Measurements from ENCODE around the gene HOXD1.

The HOXD1 gene

GRCh38 chr2:176239031-176239430 is 50.6 kb downstream of the HOXD1 start:
- no peak overlapping the region for H3K9ac ChIP-seq (ENCODE audit: low read length)
- H3K36me3 ChIP-seq (ENCODE audit: insufficient read depth, low read length), result no peaks in the 10 kb centered on the region
- no peak overlapping the region for H3K4me3 ChIP-seq (ENCODE audit: low read depth, low read length, poor library complexity, severe bottlenecking)
- TF ChIP-seq CTCF (IDR thresholded peaks at IDR 0.05; ENCODE audit: low read length) (no peak), EZH2 (IDR thresholded peaks at IDR 0.05; ENCODE audit: borderline replicate concordance, low read length) (no peak)
- H3K27ac ChIP-seq (ENCODE audit: low read depth, low read length, poor library complexity, severe bottlenecking), result no peak overlapping the region
- H3K27me3 ChIP-seq (ENCODE audit: insufficient read depth, low read length), result no peaks in the 10 kb centered on the region
- H3K9me3 ChIP-seq (ENCODE audit: low read length), result no peaks in the 10 kb centered on the region
- no peaks in the 10 kb centered on the region for H3K9me2 ChIP-seq (ENCODE audit: low read depth, low read length)
- no peaks in the 10 kb centered on the region for H3K4me1 ChIP-seq (ENCODE audit: insufficient read depth, low read length, severe bottlenecking)
- no peak overlapping the region for H3K4me2 ChIP-seq (ENCODE audit: low read length)
- H2AFZ ChIP-seq (ENCODE audit: low read length), result no peak overlapping the region
- no peaks in the 10 kb centered on the region for H4K20me1 ChIP-seq (ENCODE audit: insufficient read depth, low read length)
- no peaks in the 10 kb centered on the region for H3F3A ChIP-seq (ENCODE audit: insufficient read depth, low read length)
- no peaks in the 10 kb centered on the region for H3K79me2 ChIP-seq (ENCODE audit: insufficient read depth, low read length)

- TF ChIP-seq EZH2 (IDR thresholded peaks at IDR 0.05; ENCODE audit: borderline replicate concordance, low read length), result no peak
- no peak for TF ChIP-seq CTCF (IDR thresholded peaks at IDR 0.05; ENCODE audit: low read length)
- H3F3A ChIP-seq (ENCODE audit: insufficient read depth, low read length), result no peaks in the 10 kb centered on the region
- no peaks in the 10 kb centered on the region for H3K27me3 ChIP-seq (ENCODE audit: insufficient read depth, low read length)
- H3K27ac ChIP-seq (ENCODE audit: low read depth, low read length, poor library complexity, severe bottlenecking), result no peak overlapping the region
- no peaks in the 10 kb centered on the region for H3K36me3 ChIP-seq (ENCODE audit: insufficient read depth, low read length)
- H3K9ac ChIP-seq (ENCODE audit: low read length), result no peak overlapping the region
- no peak overlapping the region for H3K4me2 ChIP-seq (ENCODE audit: low read length)
- no peaks in the 10 kb centered on the region for H3K9me3 ChIP-seq (ENCODE audit: low read length)
- H3K79me2 ChIP-seq (ENCODE audit: insufficient read depth, low read length), result no peaks in the 10 kb centered on the region
- H3K9me2 ChIP-seq (ENCODE audit: low read depth, low read length), result no peaks in the 10 kb centered on the region
- no peak overlapping the region for H3K4me3 ChIP-seq (ENCODE audit: low read depth, low read length, poor library complexity, severe bottlenecking)
- H2AFZ ChIP-seq (ENCODE audit: low read length), result no peak overlapping the region
- H4K20me1 ChIP-seq (ENCODE audit: insufficient read depth, low read length), result no peaks in the 10 kb centered on the region
- H3K4me1 ChIP-seq (ENCODE audit: insufficient read depth, low read length, severe bottlenecking), result no peaks in the 10 kb centered on the region
These were observed 51.8 kb downstream of the HOXD1 start for GRCh38 chr2:176240301-176240700.
